ENCODE results near the gene TMEM235. TPM values are rescaled to one million over a fixed set of nuclear protein-coding genes. Genes with fewer than 3 reads are reported as not detected.

The TMEM235 gene
- total and polyA plus RNA-seq, 2 donors (not counting 3 experiments of a cell fraction or from before 2014, with no cell fraction given) = 0.04 to 0.38 TPM

- intact Hi-C loops (cut with micrococcal nuclease) (loop anchor here (10.0 kb wide), 1 partner anchor 446 kb away; no protein-coding TSS in a partner anchor), dilution Hi-C loops (cut with MboI; ENCODE audit: extremely low pct_ligation_motif_present, low sequenced_read_pairs) (no loop called here)
- no TSS peak for BruUV-seq (replicated peaks)
- H3K4me2 ChIP-seq (ENCODE audit: insufficient read depth, low read length) = no peak overlapping the region
- no peaks in the 10 kb centered on the region for H3K27me3 ChIP-seq (ENCODE audit: control insufficient read depth in 2 of 2, insufficient read depth in 2 of 2, low read length in 2 of 2)
- POLR2A ChIA-PET = interaction anchor here (0.6 kb wide), 1 partner anchor 32 kb away, joined by 3 read pairs; no protein-coding TSS in a partner anchor
- H3K9me3 ChIP-seq (replicated peaks; ENCODE audit: control insufficient read depth, insufficient read depth, low read length) = no peaks in the 10 kb centered on the region
- H3K9ac ChIP-seq (replicated peaks; ENCODE audit: extremely low read depth, insufficient read depth, low read length) = no peak overlapping the region
- H3K36me3 ChIP-seq (ENCODE audit: control insufficient read depth in 2 of 2, extremely low read depth in 1 of 2, insufficient read depth in 2 of 2, low read length in 2 of 2) = no peaks in the 10 kb centered on the region
- no peak for TF ChIP-seq MYC (IDR thresholded peaks at IDR 0.05; ENCODE audit: low read depth, low read length)
- no peak for TF ChIP-seq FOS (IDR thresholded peaks at IDR 0.05; ENCODE audit: borderline replicate concordance, insufficient read depth, low read length)
- no peak for TF ChIP-seq JUN (IDR thresholded peaks at IDR 0.05; ENCODE audit: borderline replicate concordance, insufficient read depth, insufficient read length, low read depth)
- no peak for TF ChIP-seq POLR2AphosphoS5 (IDR thresholded peaks at IDR 0.05; ENCODE audit: insufficient read depth, low read depth, low read length)
- no peak for TF ChIP-seq CTCF (IDR thresholded peaks at IDR 0.05; ENCODE audit: extremely low read depth in 1 of 2, insufficient read depth in 1 of 2, low read depth in 1 of 2, low read length in 2 of 2)
- TF ChIP-seq POLR2A (IDR thresholded peaks at IDR 0.05; ENCODE audit: low read depth, low read length) = no peak
- TF ChIP-seq GATA2 (IDR thresholded peaks at IDR 0.05; ENCODE audit: insufficient read depth, insufficient read length, low read depth, low read length) = no peak
- no peak for TF ChIP-seq MAX (IDR thresholded peaks at IDR 0.05; ENCODE audit: insufficient read depth, insufficient read length)
- H3K4me1 ChIP-seq (ENCODE audit: control insufficient read depth, extremely low read depth, insufficient read depth, low read length) = peaks cover 12% of the 10 kb centered on the region
- no peak overlapping the region for H2AFZ ChIP-seq (ENCODE audit: low read depth, low read length)
- no peak overlapping the region for H3K27ac ChIP-seq (ENCODE audit: insufficient read depth, low read depth, low read length)
- CTCF ChIA-PET = interaction anchor here (0.6 to 1.5 kb wide), 3 partner anchors 9 to 1242 kb away, joined by 3 to 7 read pairs (median 4); no protein-coding TSS in a partner anchor
- H3K9me1 ChIP-seq (replicated peaks; ENCODE audit: control insufficient read depth, extremely low read depth, insufficient read depth, low read length) = no peaks in the 10 kb centered on the region
- no peak for DNase-seq (ENCODE audit: low read depth, low spot score)
- H3K79me2 ChIP-seq (ENCODE audit: control insufficient read depth, insufficient read depth, low read length) = no peaks in the 10 kb centered on the region
- H3K4me3 ChIP-seq (replicated peaks in 1 of 3; ENCODE audit: insufficient read depth in 1 of 3, low read depth in 1 of 3, low read length in 3 of 3) = no peak overlapping the region
- no peak for FAIRE-seq
- H4K20me1 ChIP-seq (replicated peaks; ENCODE audit: control insufficient read depth, extremely low read depth, insufficient read depth, low read length) = no peaks in the 10 kb centered on the region
These were observed 27.7 kb downstream of the TMEM235 start for GRCh38 chr17:78259192-78259554.
